K562 (cell line): ENCODE data around the gene COMP. TPM values are rescaled to one million over a fixed set of nuclear protein-coding genes. Genes with fewer than 3 reads are reported as not detected.
A peak's percentile ranks its signal among the peaks of the same experiment; 100 is the strongest.

Source experiments
- BRF1 ChIP-seq: IDR thresholded peaks from 3 replicates; pipeline ENCODE4 v1.6.1; 2011; ENCODE audit warnings: borderline replicate concordance, mild to moderate bottlenecking; ENCODE audit not compliant: insufficient read length; ENCODE audit errors: extremely low read depth
- CEBPB ChIP-seq: fragments of 450-650 bp; IDR thresholded peaks from 2 replicates; pipeline ENCODE4 v1.6.1; 2016; ENCODE audit warnings: missing genetic modification characterization, missing compliant biosample characterization
- CHAMP1 ChIP-seq: fragments of 450-650 bp; IDR thresholded peaks from 2 replicates; pipeline ENCODE4 v1.6.1; 2016; ENCODE audit warnings: mild to moderate bottlenecking
- FOXJ2 ChIP-seq: fragments of 200-800 bp; sonication (Bioruptor generic); IDR thresholded peaks from 2 replicates; pipeline ENCODE4 v1.6.1; 2016; ENCODE audit warnings: missing genetic modification characterization, missing compliant biosample characterization
- GATA2 ChIP-seq: sonication (generic); formaldehyde crosslinking; IDR thresholded peaks from 2 replicates; pipeline ENCODE4 v1.4.0; 2020; ENCODE audit warnings: mild to moderate bottlenecking, missing genetic modification reagents
- HDAC1 ChIP-seq, 2 experiments: fragments of 450-650 bp; IDR thresholded peaks; 2 replicates each; pipeline ENCODE4 v1.6.1; 2016 to 2017; ENCODE audit warnings: inconsistent platforms in 1 of 2, mild to moderate bottlenecking in 1 of 2, moderate library complexity in 1 of 2
- MAFF ChIP-seq: IDR thresholded peaks from 2 replicates; pipeline ENCODE4 v1.6.1; 2012; ENCODE audit warnings: low read length, improper control_type of control experiment
- MAFK ChIP-seq: IDR thresholded peaks from 2 replicates; pipeline ENCODE4 v1.6.1; 2011; ENCODE audit warnings: low read length, improper control_type of control experiment
- NBN ChIP-seq: fragments of 450-650 bp; IDR thresholded peaks from 2 replicates; pipeline ENCODE4 v1.6.1; 2016; ENCODE audit warnings: low read depth, mild to moderate bottlenecking
- NFATC3 ChIP-seq: fragments of 450-650 bp; IDR thresholded peaks from 2 replicates; pipeline ENCODE4 v1.6.1; 2017; ENCODE audit warnings: mild to moderate bottlenecking
- NR2C1 ChIP-seq, 2 experiments: fragments of 450-650 bp; IDR thresholded peaks; 2 replicates each; pipeline ENCODE4 v1.6.1; 2017; ENCODE audit warnings: mild to moderate bottlenecking in 2 of 2, antibody characterized with exemption in 1 of 2, inconsistent platforms in 1 of 2, missing compliant biosample characterization in 1 of 2, missing genetic modification characterization in 1 of 2
- PHF21A ChIP-seq: fragments of 450-650 bp; IDR thresholded peaks from 2 replicates; pipeline ENCODE4 v1.6.1; 2017; ENCODE audit warnings: low read depth, borderline replicate concordance
- POLR2AphosphoS5 ChIP-seq: IDR thresholded peaks from 2 replicates; pipeline ENCODE4 v1.6.1; 2011; ENCODE audit warnings: mild to moderate bottlenecking, low read depth, low read length, moderate library complexity; ENCODE audit not compliant: control insufficient read depth, insufficient read depth
- PTRF ChIP-seq: fragments of 450-650 bp; IDR thresholded peaks from 2 replicates; pipeline ENCODE4 v1.6.1; 2016; ENCODE audit warnings: mild to moderate bottlenecking, missing genetic modification characterization, missing compliant biosample characterization
- PTTG1 ChIP-seq: fragments of 450-650 bp; IDR thresholded peaks from 2 replicates; pipeline ENCODE4 v1.6.1; 2016; ENCODE audit warnings: low read depth, mild to moderate bottlenecking, missing genetic modification characterization, missing compliant biosample characterization
- SMC3 ChIP-seq: conservative IDR thresholded peaks from 2 replicates; pipeline ENCODE4 v1.6.1; 2011; ENCODE audit warnings: low read depth, low read length, improper control_type of control experiment; ENCODE audit not compliant: insufficient read depth
- TCFL5 ChIP-seq: fragments of 250-450 bp; sonication (Bioruptor Pico); conservative IDR thresholded peaks from 2 replicates; pipeline ENCODE4 v1.6.1; 2021; ENCODE audit warnings: mild to moderate bottlenecking, moderate library complexity, matching md5 sums
- TEAD4 ChIP-seq, 2 experiments: sonication (generic) in 1 of 2; formaldehyde crosslinking in 1 of 2; IDR thresholded peaks; 2 replicates each; pipeline versions ENCODE4 v1.6.1 to v1.8.0; 2012 to 2022; ENCODE audit warnings: borderline replicate concordance in 1 of 2, inconsistent platforms in 1 of 2, low read length in 1 of 2, mild to moderate bottlenecking in 1 of 2, missing genetic modification reagents in 1 of 2
- TRIM28 ChIP-seq: fragments of 450-650 bp; IDR thresholded peaks from 2 replicates; pipeline ENCODE4 v1.6.1; 2017
- ZNF143 ChIP-seq: sonication (generic); formaldehyde crosslinking; IDR thresholded peaks from 2 replicates; pipeline ENCODE4 v1.9.0; 2022; ENCODE audit warnings: mild to moderate bottlenecking, missing genetic modification reagents
- ZNF274 ChIP-seq: IDR thresholded peaks from 2 replicates; pipeline ENCODE4 v1.6.1; 2011; ENCODE audit warnings: low read depth, mild to moderate bottlenecking, low read length, moderate library complexity, borderline replicate concordance
- ZNF668 ChIP-seq: fragments of 250-450 bp; sonication (Bioruptor Pico); IDR thresholded peaks from 2 replicates; pipeline ENCODE4 v1.8.0; 2022; ENCODE audit warnings: mild to moderate bottlenecking, inconsistent platforms
- polyA plus RNA-seq, 8 experiments: library from polyadenylated mRNA; depleted of rRNA in 4 of 8; stranded (reverse) in 5 of 8; unstranded in 3 of 8; fragments of >200 nt; fragmentation: Nextera tagmentation in 2 of 8; fragmentation: Illumina TruSeq in 1 of 8; extraction: Ambion mirVana in 2 of 8; extraction: Trizol in 1 of 8; gene quantifications; 2 replicates each; pipeline versions ENCODE4 v1.2.1 to v1.2.3, GENCODE V29; 2011 to 2014; ENCODE audit warnings: inconsistent platforms in 1 of 8, missing spikeins in 1 of 8
- total RNA-seq, 7 experiments: library from RNA; depleted of rRNA in 6 of 7; stranded (reverse); fragments of >200 nt in 6 of 7; fragmentation: Illumina TruSeq in 2 of 7; extraction: Trizol in 2 of 7; gene quantifications; 2 replicates each; pipeline versions ENCODE4 v1.2.1 to v1.2.3, GENCODE V29; 2011 to 2021; ENCODE audit warnings: low replicate concordance in 1 of 7
- TF ChIP-seq, protein P1 (sequence below): fragments of 450-650 bp; conservative IDR thresholded peaks from 2 replicates; pipeline ENCODE4 v1.6.1; 2016; ENCODE audit warnings: missing genetic modification characterization, low read depth, mild to moderate bottlenecking, missing compliant biosample characterization, moderate library complexity
- TF ChIP-seq, protein P2 (sequence below), 2 experiments: fragments of 250-450 bp in 1 of 2; fragments of 450-650 bp in 1 of 2; sonication (Bioruptor Pico) in 1 of 2; IDR thresholded peaks; 2 replicates each; pipeline versions ENCODE4 v1.6.1 to v1.8.0; 2016 to 2021; ENCODE audit warnings: mild to moderate bottlenecking in 2 of 2, moderate library complexity in 2 of 2, missing compliant biosample characterization in 1 of 2, missing genetic modification characterization in 1 of 2

COMP gene
- total and polyA plus RNA-seq, 9 of the 15 experiments (the other 6 are each of a cell fraction or from before 2014, with no cell fraction given) = 0.07 TPM; not detected in 8

GRCh38 chr19:18742838-18743783 is 48.0 kb downstream of the COMP start (continued):
- TF ChIP-seq POLR2AphosphoS5 (peak; percentile 32; the same call in 1 of the 2 replicates), CHAMP1 (no peak), GATA2 (CRISPR knock-in tag) (peak; percentile 83), PHF21A (0 out of 2 replicates have a peak, but pooled peaks have one; percentile 18), ZNF274 (no peak), NBN (no peak; the same call in 1 of the 2 replicates), TRIM28 (no peak), ZNF143 (CRISPR knock-in tag) (no peak), BRF1 (no peak), PTTG1 (tag) (no peak), MAFK (no peak), SMC3 (no peak), HDAC1 (IDR thresholded peaks at IDR 0.05) (peak; percentile 83 to 89; a peak in 3 of 4 replicates), CEBPB (tag) (no peak), ZNF668 (no peak), TCFL5 (CRISPR knock-in tag) (no peak), NFATC3 (no peak), NR2C1 (IDR thresholded peaks at IDR 0.05) (no peak), NR2C1 (tag; IDR thresholded peaks at IDR 0.05) (0 out of 2 replicates have a peak, but pooled peaks have one; percentile 32), FOXJ2 (tag) (no peak), MAFF (no peak; the same call in 1 of the 2 replicates), PTRF (tag) (no peak), TEAD4 (IDR thresholded peaks at IDR 0.05; ENCODE audit: low read length) (0 out of 2 replicates have a peak, but pooled peaks have one; percentile 25), TEAD4 (CRISPR knock-in tag; IDR thresholded peaks at IDR 0.05; ENCODE audit: borderline replicate concordance) (no peak)
- TF ChIP-seq, protein P1, sequence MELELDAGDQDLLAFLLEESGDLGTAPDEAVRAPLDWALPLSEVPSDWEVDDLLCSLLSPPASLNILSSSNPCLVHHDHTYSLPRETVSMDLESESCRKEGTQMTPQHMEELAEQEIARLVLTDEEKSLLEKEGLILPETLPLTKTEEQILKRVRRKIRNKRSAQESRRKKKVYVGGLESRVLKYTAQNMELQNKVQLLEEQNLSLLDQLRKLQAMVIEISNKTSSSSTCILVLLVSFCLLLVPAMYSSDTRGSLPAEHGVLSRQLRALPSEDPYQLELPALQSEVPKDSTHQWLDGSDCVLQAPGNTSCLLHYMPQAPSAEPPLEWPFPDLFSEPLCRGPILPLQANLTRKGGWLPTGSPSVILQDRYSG (tag) = no peak
- TF ChIP-seq, protein P2, sequence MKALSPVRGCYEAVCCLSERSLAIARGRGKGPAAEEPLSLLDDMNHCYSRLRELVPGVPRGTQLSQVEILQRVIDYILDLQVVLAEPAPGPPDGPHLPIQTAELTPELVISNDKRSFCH (CRISPR knock-in tag; IDR thresholded peaks at IDR 0.05) = no peak
- TF ChIP-seq, protein P2 (tag; IDR thresholded peaks at IDR 0.05) = no peak
